Measurements from ENCODE around the gene C6orf136. TPM values are rescaled to one million over a fixed set of nuclear protein-coding genes. Genes with fewer than 3 reads are reported as not detected.
A peak's percentile ranks its signal among the peaks of the same experiment; 100 is the strongest.

Gene C6orf136
- total and polyA plus RNA-seq, 10 of the 15 experiments (the other 5 are each of a cell fraction or from before 2014, with no cell fraction given): 5.2 to 24.1 (median 14.9) TPM

- no peak for TF ChIP-seq ZBTB4 (CRISPR knock-in tag; IDR thresholded peaks at IDR 0.05)
- no peak for TF ChIP-seq TBL1XR1 (IDR thresholded peaks at IDR 0.05; ENCODE audit: low read depth, low read length)
- no peak for TF ChIP-seq STAT3 (IDR thresholded peaks at IDR 0.05; ENCODE audit: low read depth, low read length)
These were observed 21.4 kb upstream of the C6orf136 start (continued) for GRCh38 chr6:30625511-30625910.

GRCh38 chr6:30626484-30627366 lies 20.2 kb upstream of the C6orf136 start, which contains the start of gene ATAT1:
Gene ATAT1 (plus strand): TSS chr6:30626874.
- DNase-seq (ENCODE audit: low read depth, low spot score): peak; percentile 36
- SMC1A ChIA-PET (ENCODE audit: uncharacterized antibody, unreplicated experiment): interaction anchor here (0.7 to 1.2 kb wide), 2 partner anchors 9 to 13 kb away, joined by 3 to 4 read pairs; partner anchors contain the start of gene MRPS18B
- peak within 1 kb of the TSS; percentile 15 for H2AFZ ChIP-seq (ENCODE audit: control insufficient read depth, low read depth, low read length)
- H3K27ac ChIP-seq (ENCODE audit: control insufficient read depth, insufficient read depth): peak within 1 kb of the TSS; percentile 54
- BruUV-seq (replicated peaks): TSS peak; percentile 43
- FAIRE-seq: peak; percentile 96
- H3K4me2 ChIP-seq (ENCODE audit: control insufficient read depth, insufficient read depth): peak within 1 kb of the TSS; percentile 92
- no peaks in the 10 kb centered on the region for H3K27me3 ChIP-seq (replicated peaks in 1 of 2; ENCODE audit: control insufficient read depth in 2 of 2, insufficient read depth in 2 of 2, low read length in 1 of 2)
- no peaks in the 10 kb centered on the region for H3K9me3 ChIP-seq (replicated peaks; ENCODE audit: control insufficient read depth, insufficient read depth, low read length)
- 4% methylated on average over 36 of the region's 36 CpGs for WGBS (ENCODE audit: insufficient coverage, insufficient replicate concordance, low lambda C conversion rate, missing lambda C conversion rate)
- no peaks in the 10 kb centered on the region for H3K4me1 ChIP-seq (ENCODE audit: control insufficient read depth, insufficient read depth, low read length)
- intact Hi-C loops (cut with micrococcal nuclease; ENCODE audit: unreplicated experiment) (no loop called here), in situ Hi-C loops (cut with MboI) (no loop called here)
- H3K36me3 ChIP-seq (ENCODE audit: control insufficient read depth in 2 of 2, insufficient read depth in 2 of 2, low read length in 1 of 2): peaks cover 10 to 12% of the 10 kb centered on the region in 2 experiments
- peak; percentile 99 for ATAC-seq
- no peaks in the 10 kb centered on the region for H4K20me1 ChIP-seq (ENCODE audit: control insufficient read depth, insufficient read depth)
- POLR2A ChIA-PET: interaction anchor here (0.9 to 2.0 kb wide), 3 partner anchors 9 to 95 kb away, joined by 3 to 11 read pairs (median 3); partner anchors contain the start of gene MRPS18B
- CTCF ChIA-PET: interaction anchor here (0.6 to 1.7 kb wide), 4 partner anchors 19 to 104 kb away, joined by 3 to 6 read pairs (median 4); no protein-coding TSS in a partner anchor
- RAD21 ChIA-PET (ENCODE audit: unreplicated experiment): interaction anchor here (1.0 to 2.7 kb wide), 2 partner anchors 46 to 104 kb away, joined by 3 to 6 read pairs; partner anchors contain the start of gene DHX16
- peak within 1 kb of the TSS; percentile 56 for H3K9ac ChIP-seq (ENCODE audit: control insufficient read depth, insufficient read depth, low read length)
- no peaks in the 10 kb centered on the region; the same call in none of the 2 replicates for H3K79me2 ChIP-seq (ENCODE audit: control insufficient read depth, insufficient read depth, low read length)
- H3K4me3 ChIP-seq: peak within 1 kb of the TSS; percentile 95
- TF ChIP-seq CEBPB (IDR thresholded peaks at IDR 0.05; ENCODE audit: borderline replicate concordance in 1 of 2, low read depth in 2 of 2, low read length in 2 of 2): no peak
- TF ChIP-seq RBBP5 (conservative IDR thresholded peaks at IDR 0.05): no peak
- no peak for TF ChIP-seq NRF1 (conservative IDR thresholded peaks at IDR 0.05; ENCODE audit: low read depth, low read length)
- TF ChIP-seq YY1 (IDR thresholded peaks at IDR 0.05; ENCODE audit: low read depth, low read length): peak; percentile 74
- TF ChIP-seq ZNF274 (IDR thresholded peaks at IDR 0.05; ENCODE audit: insufficient read depth, insufficient read length): no peak
- TF ChIP-seq ATF2 (IDR thresholded peaks at IDR 0.05; ENCODE audit: low read length): no peak
- no peak for TF ChIP-seq TBL1XR1 (IDR thresholded peaks at IDR 0.05; ENCODE audit: low read depth, low read length)
- TF ChIP-seq MEF2A (IDR thresholded peaks at IDR 0.05; ENCODE audit: insufficient read depth, low read depth, low read length): no peak
- TF ChIP-seq RFX5 (IDR thresholded peaks at IDR 0.05; ENCODE audit: low read depth, low read length): no peak
- no peak for TF ChIP-seq SREBF1 (IDR thresholded peaks at IDR 0.05; ENCODE audit: low read length)
